ENCODE measurements around the gene MYEF2. TPM values are rescaled to one million over a fixed set of nuclear protein-coding genes. Genes with fewer than 3 reads are reported as not detected.

Gene MYEF2
- total RNA-seq, 1 donor from 2014 or later, result 22.6 TPM

- H3K4me1 ChIP-seq (ENCODE audit: insufficient read depth, low read length), result peaks cover 10% of the 10 kb centered on the region
- no peak overlapping the region for H3K9ac ChIP-seq (ENCODE audit: low read length)
- DNase-seq (ENCODE audit: low read depth) (peak; percentile 87), FAIRE-seq (peak; percentile 75)
- H3K36me3 ChIP-seq (ENCODE audit: insufficient read depth, low read length), result no peaks in the 10 kb centered on the region
- H3K27ac ChIP-seq (ENCODE audit: low read depth, low read length), result peak overlapping the region; percentile 71
- no peak overlapping the region for H3K4me3 Mint-ChIP-seq (ENCODE audit: unreplicated experiment)
- no peaks in the 10 kb centered on the region for H4K20me1 ChIP-seq (ENCODE audit: insufficient read depth, low read length)
- no peak overlapping the region for H2AFZ ChIP-seq (ENCODE audit: low read depth, low read length)
- peak overlapping the region; percentile 40 for H3K4me2 ChIP-seq (ENCODE audit: low read length)
- TF ChIP-seq CTCF (IDR thresholded peaks at IDR 0.05; ENCODE audit: insufficient read depth, low read depth, low read length) (no peak), EZH2 (IDR thresholded peaks at IDR 0.05; ENCODE audit: insufficient read depth, low read length) (no peak)
- no peak overlapping the region for H3K4me3 ChIP-seq (ENCODE audit: insufficient read depth, low read depth, low read length)
- H3K27ac Mint-ChIP-seq (ENCODE audit: unreplicated experiment), result peak overlapping the region; percentile 56
- H3K9me3 ChIP-seq (ENCODE audit: insufficient read depth, low read depth, low read length), result no peaks in the 10 kb centered on the region
- H3K27me3 Mint-ChIP-seq (ENCODE audit: low read depth, unreplicated experiment), result no peaks in the 10 kb centered on the region
- no peaks in the 10 kb centered on the region for H3K79me2 ChIP-seq (ENCODE audit: insufficient read depth, low read length)
- H3K9me3 Mint-ChIP-seq (ENCODE audit: unreplicated experiment), result no peaks in the 10 kb centered on the region
- H3K27me3 ChIP-seq (ENCODE audit: insufficient read depth, low read length), result no peaks in the 10 kb centered on the region
- peaks cover 19% of the 10 kb centered on the region for H3K4me1 Mint-ChIP-seq (ENCODE audit: low read depth, unreplicated experiment)
- no peaks in the 10 kb centered on the region for H3K36me3 Mint-ChIP-seq (ENCODE audit: low read depth, unreplicated experiment)
Observed at GRCh38 chr15:48149858-48150257, 28.2 kb downstream of the MYEF2 start.

GRCh38 chr15:48147358-48147757, 30.7 kb downstream of the MYEF2 start:
- TF ChIP-seq CTCF (IDR thresholded peaks at IDR 0.05; ENCODE audit: insufficient read depth, low read depth, low read length) (no peak), EZH2 (IDR thresholded peaks at IDR 0.05; ENCODE audit: insufficient read depth, low read length) (no peak)
- Histone ChIP-seq H3K27me3 (ENCODE audit: insufficient read depth, low read length) (no peaks in the 10 kb centered on the region), H3K9ac (ENCODE audit: low read length) (no peak overlapping the region), H2AFZ (ENCODE audit: low read depth, low read length) (no peak overlapping the region), H3K27ac (ENCODE audit: low read depth, low read length) (no peak overlapping the region), H3K79me2 (ENCODE audit: insufficient read depth, low read length) (no peaks in the 10 kb centered on the region), H3K36me3 (ENCODE audit: insufficient read depth, low read length) (no peaks in the 10 kb centered on the region), H3K9me3 (ENCODE audit: insufficient read depth, low read depth, low read length) (no peaks in the 10 kb centered on the region), H3K4me2 (ENCODE audit: low read length) (no peak overlapping the region), H3K4me3 (ENCODE audit: insufficient read depth, low read depth, low read length) (no peak overlapping the region), H3K4me1 (ENCODE audit: insufficient read depth, low read length) (peaks cover 11% of the 10 kb centered on the region), H4K20me1 (ENCODE audit: insufficient read depth, low read length) (no peaks in the 10 kb centered on the region)
- DNase-seq (ENCODE audit: low read depth) (no peak), FAIRE-seq (no peak)
- Mint-ChIP-seq H3K4me1 (ENCODE audit: low read depth, unreplicated experiment) (peaks cover 24% of the 10 kb centered on the region), H3K9me3 (ENCODE audit: unreplicated experiment) (no peaks in the 10 kb centered on the region), H3K36me3 (ENCODE audit: low read depth, unreplicated experiment) (no peaks in the 10 kb centered on the region), H3K4me3 (ENCODE audit: unreplicated experiment) (no peak overlapping the region), H3K27me3 (ENCODE audit: low read depth, unreplicated experiment) (no peaks in the 10 kb centered on the region), H3K27ac (ENCODE audit: unreplicated experiment) (no peak overlapping the region)

GRCh38 chr15:48145923-48146322, 32.2 kb downstream of the MYEF2 start:
- FAIRE-seq (no peak), DNase-seq (ENCODE audit: low read depth) (no peak)
- Histone ChIP-seq H3K27me3 (ENCODE audit: insufficient read depth, low read length) (no peaks in the 10 kb centered on the region), H3K4me1 (ENCODE audit: insufficient read depth, low read length) (peaks cover 11% of the 10 kb centered on the region), H3K4me2 (ENCODE audit: low read length) (no peak overlapping the region), H3K9ac (ENCODE audit: low read length) (no peak overlapping the region), H2AFZ (ENCODE audit: low read depth, low read length) (no peak overlapping the region), H3K9me3 (ENCODE audit: insufficient read depth, low read depth, low read length) (no peaks in the 10 kb centered on the region), H4K20me1 (ENCODE audit: insufficient read depth, low read length) (no peaks in the 10 kb centered on the region), H3K27ac (ENCODE audit: low read depth, low read length) (no peak overlapping the region), H3K4me3 (ENCODE audit: insufficient read depth, low read depth, low read length) (no peak overlapping the region), H3K36me3 (ENCODE audit: insufficient read depth, low read length) (no peaks in the 10 kb centered on the region), H3K79me2 (ENCODE audit: insufficient read depth, low read length) (no peaks in the 10 kb centered on the region)
- no peaks in the 10 kb centered on the region for H3K9me3 Mint-ChIP-seq (ENCODE audit: unreplicated experiment)
- no peak overlapping the region for H3K27ac Mint-ChIP-seq (ENCODE audit: unreplicated experiment)
- H3K4me3 Mint-ChIP-seq (ENCODE audit: unreplicated experiment), result no peak overlapping the region
- H3K36me3 Mint-ChIP-seq (ENCODE audit: low read depth, unreplicated experiment), result no peaks in the 10 kb centered on the region
- no peaks in the 10 kb centered on the region for H3K27me3 Mint-ChIP-seq (ENCODE audit: low read depth, unreplicated experiment)
- H3K4me1 Mint-ChIP-seq (ENCODE audit: low read depth, unreplicated experiment), result peaks cover 24% of the 10 kb centered on the region
- TF ChIP-seq EZH2 (IDR thresholded peaks at IDR 0.05; ENCODE audit: insufficient read depth, low read length), result no peak
- no peak for TF ChIP-seq CTCF (IDR thresholded peaks at IDR 0.05; ENCODE audit: insufficient read depth, low read depth, low read length)

Measured in astrocyte (in vitro differentiated cells and primary cell).